ENCODE data around the gene MATK.

Gene MATK

GRCh38 chr19:3803986-3804385, 17.8 kb upstream of the MATK start:
- TF ChIP-seq, protein P1, sequence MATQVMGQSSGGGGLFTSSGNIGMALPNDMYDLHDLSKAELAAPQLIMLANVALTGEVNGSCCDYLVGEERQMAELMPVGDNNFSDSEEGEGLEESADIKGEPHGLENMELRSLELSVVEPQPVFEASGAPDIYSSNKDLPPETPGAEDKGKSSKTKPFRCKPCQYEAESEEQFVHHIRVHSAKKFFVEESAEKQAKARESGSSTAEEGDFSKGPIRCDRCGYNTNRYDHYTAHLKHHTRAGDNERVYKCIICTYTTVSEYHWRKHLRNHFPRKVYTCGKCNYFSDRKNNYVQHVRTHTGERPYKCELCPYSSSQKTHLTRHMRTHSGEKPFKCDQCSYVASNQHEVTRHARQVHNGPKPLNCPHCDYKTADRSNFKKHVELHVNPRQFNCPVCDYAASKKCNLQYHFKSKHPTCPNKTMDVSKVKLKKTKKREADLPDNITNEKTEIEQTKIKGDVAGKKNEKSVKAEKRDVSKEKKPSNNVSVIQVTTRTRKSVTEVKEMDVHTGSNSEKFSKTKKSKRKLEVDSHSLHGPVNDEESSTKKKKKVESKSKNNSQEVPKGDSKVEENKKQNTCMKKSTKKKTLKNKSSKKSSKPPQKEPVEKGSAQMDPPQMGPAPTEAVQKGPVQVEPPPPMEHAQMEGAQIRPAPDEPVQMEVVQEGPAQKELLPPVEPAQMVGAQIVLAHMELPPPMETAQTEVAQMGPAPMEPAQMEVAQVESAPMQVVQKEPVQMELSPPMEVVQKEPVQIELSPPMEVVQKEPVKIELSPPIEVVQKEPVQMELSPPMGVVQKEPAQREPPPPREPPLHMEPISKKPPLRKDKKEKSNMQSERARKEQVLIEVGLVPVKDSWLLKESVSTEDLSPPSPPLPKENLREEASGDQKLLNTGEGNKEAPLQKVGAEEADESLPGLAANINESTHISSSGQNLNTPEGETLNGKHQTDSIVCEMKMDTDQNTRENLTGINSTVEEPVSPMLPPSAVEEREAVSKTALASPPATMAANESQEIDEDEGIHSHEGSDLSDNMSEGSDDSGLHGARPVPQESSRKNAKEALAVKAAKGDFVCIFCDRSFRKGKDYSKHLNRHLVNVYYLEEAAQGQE (IDR thresholded peaks at IDR 0.05; ENCODE audit: low read depth), result no peak
- TF ChIP-seq EGR1 (IDR thresholded peaks at IDR 0.05) (no peak), NFIC (IDR thresholded peaks at IDR 0.05) (peak; percentile 49), FOXM1 (IDR thresholded peaks at IDR 0.05; ENCODE audit: borderline replicate concordance, low read depth) (no peak)

- TF ChIP-seq, protein P2, sequence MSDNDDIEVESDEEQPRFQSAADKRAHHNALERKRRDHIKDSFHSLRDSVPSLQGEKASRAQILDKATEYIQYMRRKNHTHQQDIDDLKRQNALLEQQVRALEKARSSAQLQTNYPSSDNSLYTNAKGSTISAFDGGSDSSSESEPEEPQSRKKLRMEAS (IDR thresholded peaks at IDR 0.05), result no peak
- TF ChIP-seq RAD21 (IDR thresholded peaks at IDR 0.05; ENCODE audit: low read depth) (no peak), EP300 (IDR thresholded peaks at IDR 0.05; ENCODE audit: borderline replicate concordance) (no peak), FOXM1 (IDR thresholded peaks at IDR 0.05; ENCODE audit: borderline replicate concordance, low read depth) (no peak), TEAD4 (IDR thresholded peaks at IDR 0.05) (no peak), CREB1 (IDR thresholded peaks at IDR 0.05; ENCODE audit: low read depth) (no peak)
Measured at GRCh38 chr19:3803114-3803888, 17.1 kb upstream of the MATK start.

GRCh38 chr19:3801412-3802096, 15.4 kb upstream of the MATK start:
- peak; percentile 54; the same call in 1 of the 2 replicates for TF ChIP-seq EGR1 (IDR thresholded peaks at IDR 0.05)
- no peak for TF ChIP-seq CREB1 (IDR thresholded peaks at IDR 0.05; ENCODE audit: low read depth)

- no peak for TF ChIP-seq RAD21 (IDR thresholded peaks at IDR 0.05; ENCODE audit: low read depth)
- TF ChIP-seq, protein P1 (IDR thresholded peaks at IDR 0.05; ENCODE audit: low read depth), result no peak
- no peak for TF ChIP-seq NFIC (IDR thresholded peaks at IDR 0.05)
- no peak for TF ChIP-seq FOXM1 (IDR thresholded peaks at IDR 0.05; ENCODE audit: borderline replicate concordance, low read depth)
- TF ChIP-seq CEBPB (IDR thresholded peaks at IDR 0.05), result no peak
- no peak for TF ChIP-seq EGR1 (IDR thresholded peaks at IDR 0.05)
Measured at GRCh38 chr19:3800996-3801395, 14.8 kb upstream of the MATK start.

DNA sequence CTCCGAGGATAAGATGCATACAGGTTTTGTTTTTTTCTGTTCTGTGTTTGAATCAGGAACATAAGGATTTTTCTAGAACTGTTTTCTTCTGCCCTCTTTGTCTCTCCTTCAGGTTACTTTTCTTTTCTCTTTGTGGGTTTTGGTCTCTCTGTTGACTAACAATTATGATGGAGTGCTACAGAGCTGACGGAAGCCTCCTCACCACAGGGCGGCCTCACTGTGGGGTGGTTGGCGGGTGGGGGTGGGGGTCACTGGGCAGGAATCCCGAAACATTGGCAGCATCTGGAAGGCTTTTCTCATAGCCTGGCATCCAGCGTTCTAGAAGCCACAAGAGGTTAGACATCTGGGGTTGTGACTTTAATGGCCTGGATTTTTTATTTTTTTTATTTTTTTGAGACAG, 12.0 kb upstream of the MATK start:
- TF ChIP-seq FOXM1 (IDR thresholded peaks at IDR 0.05; ENCODE audit: borderline replicate concordance, low read depth), result no peak
- TF ChIP-seq TEAD4 (IDR thresholded peaks at IDR 0.05), result no peak
- TF ChIP-seq ZBTB7A (IDR thresholded peaks at IDR 0.05; ENCODE audit: low read depth), result no peak
- no peak for TF ChIP-seq CEBPB (IDR thresholded peaks at IDR 0.05)
- no peak for TF ChIP-seq EGR1 (IDR thresholded peaks at IDR 0.05)
- TF ChIP-seq TCF12 (IDR thresholded peaks at IDR 0.05; ENCODE audit: low read depth), result no peak
- TF ChIP-seq EP300 (IDR thresholded peaks at IDR 0.05; ENCODE audit: borderline replicate concordance), result no peak
- no peak for TF ChIP-seq NFIC (IDR thresholded peaks at IDR 0.05)
- TF ChIP-seq, protein P3, sequence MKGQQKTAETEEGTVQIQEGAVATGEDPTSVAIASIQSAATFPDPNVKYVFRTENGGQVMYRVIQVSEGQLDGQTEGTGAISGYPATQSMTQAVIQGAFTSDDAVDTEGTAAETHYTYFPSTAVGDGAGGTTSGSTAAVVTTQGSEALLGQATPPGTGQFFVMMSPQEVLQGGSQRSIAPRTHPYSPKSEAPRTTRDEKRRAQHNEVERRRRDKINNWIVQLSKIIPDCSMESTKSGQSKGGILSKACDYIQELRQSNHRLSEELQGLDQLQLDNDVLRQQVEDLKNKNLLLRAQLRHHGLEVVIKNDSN (IDR thresholded peaks at IDR 0.05), result no peak
- TF ChIP-seq CREB1 (IDR thresholded peaks at IDR 0.05; ENCODE audit: low read depth), result no peak
- TF ChIP-seq, protein P1 (IDR thresholded peaks at IDR 0.05; ENCODE audit: low read depth), result no peak
- no peak for TF ChIP-seq TAF1 (IDR thresholded peaks at IDR 0.05; ENCODE audit: low read depth)
- TF ChIP-seq, protein P2 (IDR thresholded peaks at IDR 0.05), result no peak
- no peak for TF ChIP-seq RAD21 (IDR thresholded peaks at IDR 0.05; ENCODE audit: low read depth)
- no peak for TF ChIP-seq YY1 (IDR thresholded peaks at IDR 0.05; ENCODE audit: low read depth)
